HG03342 (cell line): Measurements from ENCODE around the gene OPN3.

Experiments used
- ATAC-seq: cut with Tn5 transposase; IDR thresholded peaks from one replicate; pipeline ENCODE4 v1.9.1; 2021; ENCODE audit warnings: mild to moderate bottlenecking, moderate library complexity; ENCODE audit not compliant: unreplicated experiment

OPN3 gene

GRCh38 chr1:241593186-241593585 lies 47.0 kb downstream of the OPN3 start:
- ATAC-seq = no peak

GRCh38 chr1:241592273-241592958 lies 47.8 kb downstream of the OPN3 start:
- peak; percentile 75 for ATAC-seq

GRCh38 chr1:241591736-241592135 lies 48.4 kb downstream of the OPN3 start:
- no peak for ATAC-seq

GRCh38 chr1:241591317-241591716 lies 48.9 kb downstream of the OPN3 start:
- ATAC-seq = no peak

GRCh38 chr1:241590719-241591118 lies 49.5 kb downstream of the OPN3 start:
- no peak for ATAC-seq

GRCh38 chr1:241589521-241589920 lies 50.6 kb downstream of the OPN3 start:
- no peak for ATAC-seq

- ATAC-seq = no peak
Measured at GRCh38 chr1:241586905-241587512, 53.2 kb downstream of the OPN3 start.

- ATAC-seq = no peak
Measured at GRCh38 chr1:241582921-241583321, 57.2 kb downstream of the OPN3 start.

- no peak for ATAC-seq
Measured at GRCh38 chr1:241579434-241579833, 60.7 kb downstream of the OPN3 start.

- no peak for ATAC-seq
Measured at GRCh38 chr1:241574154-241574553, 66.0 kb downstream of the OPN3 start.

GRCh38 chr1:241569848-241570247 lies 70.3 kb downstream of the OPN3 start:
- no peak for ATAC-seq

- no peak for ATAC-seq
Measured at GRCh38 chr1:241560849-241561187, 79.4 kb downstream of the OPN3 start.

- ATAC-seq = no peak
Measured at GRCh38 chr1:241560146-241560848, 79.9 kb downstream of the OPN3 start.

- no peak for ATAC-seq
Measured at GRCh38 chr1:241557551-241558193, 82.5 kb downstream of the OPN3 start.

- no peak for ATAC-seq
Measured at GRCh38 chr1:241557031-241557430, 83.1 kb downstream of the OPN3 start.

GRCh38 chr1:241555526-241555925 lies 84.6 kb downstream of the OPN3 start:
- ATAC-seq = no peak

GRCh38 chr1:241553886-241554592 lies 86.1 kb downstream of the OPN3 start:
- no peak for ATAC-seq

- peak; percentile 83 for ATAC-seq
Measured at GRCh38 chr1:241551759-241552638, 88.2 kb downstream of the OPN3 start.

GRCh38 chr1:241550318-241550717 lies 89.9 kb downstream of the OPN3 start:
- no peak for ATAC-seq

- ATAC-seq = no peak
Measured at GRCh38 chr1:241548008-241548407, 92.2 kb downstream of the OPN3 start.
